H1 (cell line): Measurements from ENCODE around the gene GNAT1. TPM values are rescaled to one million over a fixed set of nuclear protein-coding genes. Genes with fewer than 3 reads are reported as not detected.

Source experiments
- JUND ChIP-seq: IDR thresholded peaks from 2 replicates; pipeline ENCODE4 v1.6.1; 2011; ENCODE audit warnings: mild to moderate bottlenecking, improper control_type of control experiment, low read length
- YY1 ChIP-seq: IDR thresholded peaks from 2 replicates; pipeline ENCODE4 v1.6.1; 2011; ENCODE audit warnings: low read depth, mild to moderate bottlenecking, low read length
- polyA plus RNA-seq, 7 experiments: library from polyadenylated mRNA; depleted of rRNA in 3 of 7; stranded (reverse) in 5 of 7; unstranded in 2 of 7; fragments of >200 nt in 5 of 7; fragments of 200-250 nt in 2 of 7; gene quantifications; 1 replicate in 5 of 7; 2 replicates in 1 of 7; 4 replicates in 1 of 7; pipeline versions ENCODE4 v1.2.1 to v1.2.3, GENCODE V29; 2011 to 2013; ENCODE audit warnings: missing spikeins in 2 of 7, mixed read lengths in 2 of 7
- total RNA-seq: library from RNA; stranded (reverse); fragmentation: NEBNext Ultra II Directional; extraction: Animal tissue kit (Norgen Biotek cat#: 25700); gene quantifications from 2 replicates; pipeline ENCODE4 v1.2.1, GENCODE V29; 2021

The GNAT1 gene
- total and polyA plus RNA-seq, 2 of the 8 experiments (the other 6 are each of a cell fraction or from before 2014, with no cell fraction given) = 0.08 TPM; not detected in 1

- TF ChIP-seq YY1 (0 out of 2 replicates have a peak, but pooled peaks have one; percentile 5), JUND (no peak)
These were observed 30.2 kb downstream of the GNAT1 start (continued) for GRCh38 chr3:50221411-50222168.
